ENCODE results near the gene FRRS1L.

DNA sequence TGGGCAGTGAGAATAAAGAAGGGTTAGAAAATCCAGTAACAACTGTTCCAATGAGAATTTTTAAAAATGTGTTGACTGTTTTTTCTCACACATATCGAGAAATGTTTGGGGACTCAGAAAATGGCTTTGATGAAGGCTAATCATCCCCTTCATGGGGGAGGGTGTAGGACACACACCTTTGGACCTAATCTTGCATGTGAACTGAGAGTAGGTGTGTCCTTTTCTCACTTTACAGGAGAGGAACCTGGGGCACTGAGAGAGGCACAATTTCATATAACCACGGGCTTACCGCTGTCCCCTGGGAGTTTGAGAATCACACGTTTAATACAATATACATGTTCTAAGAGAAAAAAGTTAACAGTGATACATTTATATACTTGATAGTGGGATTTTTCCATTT is 17.3 kb downstream of the FRRS1L start:
- TF ChIP-seq TAF1 (IDR thresholded peaks at IDR 0.05; ENCODE audit: low read depth, low read length): no peak
- no peak for TF ChIP-seq POLR2AphosphoS5 (IDR thresholded peaks at IDR 0.05; ENCODE audit: low read depth, low read length)
- no peak for TF ChIP-seq POLR2A (IDR thresholded peaks at IDR 0.05; ENCODE audit: low read depth, low read length)

Measured in GM12891 (cell line).